Measurements from ENCODE around the gene TRPV5. TPM values are rescaled to one million over a fixed set of nuclear protein-coding genes. Genes with fewer than 3 reads are reported as not detected.

TRPV5 gene
- total and polyA plus RNA-seq, 2 experiments from 2014 or later = not detected

- no peaks in the 10 kb centered on the region for H3K9me3 ChIP-seq (ENCODE audit: low read depth)
- DNase-seq = no peak
- no peak overlapping the region for H3K4me2 ChIP-seq (ENCODE audit: unreplicated experiment)
- in situ Hi-C loops (cut with MboI) = no loop called here
- no peak overlapping the region for H2AFZ ChIP-seq
- no peak overlapping the region for H3K4me3 ChIP-seq
- H3K36me3 ChIP-seq (ENCODE audit: low read depth) = no peaks in the 10 kb centered on the region
- no peaks in the 10 kb centered on the region for H3K4me1 ChIP-seq (ENCODE audit: insufficient read depth)
- no peaks in the 10 kb centered on the region for H3F3A ChIP-seq (ENCODE audit: insufficient read depth)
- H3K27ac ChIP-seq = no peak overlapping the region
- no peaks in the 10 kb centered on the region for H4K20me1 ChIP-seq (ENCODE audit: insufficient read depth)
- H3K79me2 ChIP-seq (ENCODE audit: insufficient read depth) = no peaks in the 10 kb centered on the region
- no peak for TF ChIP-seq EZH2phosphoT487 (IDR thresholded peaks at IDR 0.05; ENCODE audit: insufficient read depth, low read depth)
- no peak for TF ChIP-seq EZH2 (IDR thresholded peaks at IDR 0.05; ENCODE audit: insufficient read depth, poor library complexity, severe bottlenecking)
- no peak overlapping the region for H3K9ac ChIP-seq
- H3K27me3 ChIP-seq (replicated peaks; ENCODE audit: insufficient read depth) = peaks cover 7% of the 10 kb centered on the region
- no peaks in the 10 kb centered on the region for H3K9me2 ChIP-seq (ENCODE audit: insufficient read depth)
- WGBS, 2 experiments (ENCODE audit: low coverage in 1 of 2, low lambda C conversion rate in 2 of 2, missing lambda C conversion rate in 2 of 2) = 18 to 26% methylated on average over 12 of the region's 12 CpGs
These were observed 39.2 kb downstream of the TRPV5 start for GRCh38 chr7:142894112-142894984.

DNA sequence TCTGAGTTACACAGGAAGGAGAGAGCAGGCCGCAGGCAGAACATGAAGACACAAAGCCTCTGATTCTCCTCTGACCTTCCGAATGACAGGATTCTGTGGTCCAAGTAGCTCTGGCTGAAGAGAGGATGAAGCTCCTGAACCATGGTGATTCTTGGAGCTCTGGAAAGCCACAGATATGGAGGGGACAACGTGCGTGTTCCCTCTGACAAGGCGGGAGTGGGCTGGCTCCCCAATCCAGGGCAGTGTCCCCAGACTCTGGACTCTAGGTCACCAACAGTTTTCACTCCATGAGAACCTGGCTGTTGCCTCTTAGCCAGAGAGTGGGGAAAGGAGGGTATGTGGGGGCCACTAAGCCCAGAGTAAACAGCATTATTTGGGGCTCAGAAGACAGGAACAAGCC lies 40.6 kb downstream of the TRPV5 start:
- 37 to 39% methylated on average over 5 of the region's 5 CpGs for WGBS, 2 experiments (ENCODE audit: low coverage in 1 of 2, low lambda C conversion rate in 2 of 2, missing lambda C conversion rate in 2 of 2)
- no peaks in the 10 kb centered on the region for H3K79me2 ChIP-seq (ENCODE audit: insufficient read depth)
- in situ Hi-C loops (cut with MboI) = no loop called here
- no peak for TF ChIP-seq EZH2 (IDR thresholded peaks at IDR 0.05; ENCODE audit: insufficient read depth, poor library complexity, severe bottlenecking)
- TF ChIP-seq EZH2phosphoT487 (IDR thresholded peaks at IDR 0.05; ENCODE audit: insufficient read depth, low read depth) = no peak
- H3F3A ChIP-seq (ENCODE audit: insufficient read depth) = no peaks in the 10 kb centered on the region
- no peak overlapping the region for H3K27ac ChIP-seq
- no peak for DNase-seq
- peaks cover 7% of the 10 kb centered on the region for H3K27me3 ChIP-seq (replicated peaks; ENCODE audit: insufficient read depth)
- no peaks in the 10 kb centered on the region for H3K36me3 ChIP-seq (ENCODE audit: low read depth)
- no peak overlapping the region for H3K9ac ChIP-seq
- H3K4me2 ChIP-seq (ENCODE audit: unreplicated experiment) = no peak overlapping the region
- H4K20me1 ChIP-seq (ENCODE audit: insufficient read depth) = no peaks in the 10 kb centered on the region
- H3K4me3 ChIP-seq = no peak overlapping the region
- H2AFZ ChIP-seq = no peak overlapping the region
- H3K4me1 ChIP-seq (ENCODE audit: insufficient read depth) = no peaks in the 10 kb centered on the region
- H3K9me2 ChIP-seq (ENCODE audit: insufficient read depth) = no peaks in the 10 kb centered on the region
- H3K9me3 ChIP-seq (ENCODE audit: low read depth) = no peaks in the 10 kb centered on the region

GRCh38 chr7:142891490-142892082 lies 42.0 kb downstream of the TRPV5 start:
- Histone ChIP-seq H3K9me3 (ENCODE audit: low read depth) (no peaks in the 10 kb centered on the region), H4K20me1 (ENCODE audit: insufficient read depth) (no peaks in the 10 kb centered on the region), H3K36me3 (ENCODE audit: low read depth) (no peaks in the 10 kb centered on the region), H3K4me2 (ENCODE audit: unreplicated experiment) (no peak overlapping the region), H3K27me3 (replicated peaks; ENCODE audit: insufficient read depth) (peaks cover 7% of the 10 kb centered on the region), H3K4me1 (ENCODE audit: insufficient read depth) (no peaks in the 10 kb centered on the region), H3K27ac (no peak overlapping the region), H3F3A (ENCODE audit: insufficient read depth) (no peaks in the 10 kb centered on the region), H3K4me3 (no peak overlapping the region), H2AFZ (no peak overlapping the region), H3K9me2 (ENCODE audit: insufficient read depth) (no peaks in the 10 kb centered on the region), H3K79me2 (ENCODE audit: insufficient read depth) (no peaks in the 10 kb centered on the region), H3K9ac (no peak overlapping the region)
- TF ChIP-seq EZH2 (IDR thresholded peaks at IDR 0.05; ENCODE audit: insufficient read depth, poor library complexity, severe bottlenecking) (no peak), EZH2phosphoT487 (IDR thresholded peaks at IDR 0.05; ENCODE audit: insufficient read depth, low read depth) (no peak)
- DNase-seq = no peak
- in situ Hi-C loops (cut with MboI) = no loop called here
- 61 to 63% methylated on average over 10 of the region's 10 CpGs for WGBS, 2 experiments (ENCODE audit: low coverage in 1 of 2, low lambda C conversion rate in 2 of 2, missing lambda C conversion rate in 2 of 2)

DNA sequence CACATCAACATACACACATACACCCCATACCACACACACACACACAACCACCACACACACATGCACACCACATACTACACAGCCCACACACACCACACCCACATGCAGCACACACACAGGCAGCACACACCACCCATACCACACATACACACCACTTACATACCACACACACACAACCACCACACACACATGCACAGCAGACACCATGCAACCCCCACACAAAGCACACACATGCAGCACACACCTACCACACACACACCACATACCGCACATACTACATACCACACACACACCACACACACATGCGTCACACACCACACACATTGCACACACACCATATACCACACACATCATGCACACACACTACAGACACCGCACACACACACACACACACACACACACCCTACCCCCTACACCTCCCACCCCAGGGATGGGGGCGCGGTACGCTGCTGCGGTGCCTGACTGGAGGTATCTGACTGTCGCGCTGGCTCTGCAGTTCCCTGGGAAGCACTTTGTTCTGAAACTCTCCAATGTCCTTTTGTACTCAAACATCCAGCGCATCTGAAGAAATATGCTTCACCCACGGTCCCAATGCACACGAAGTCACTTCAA lies 42.6 kb downstream of the TRPV5 start:
- H3K9me2 ChIP-seq (ENCODE audit: insufficient read depth) = no peaks in the 10 kb centered on the region
- TF ChIP-seq EZH2 (IDR thresholded peaks at IDR 0.05; ENCODE audit: insufficient read depth, poor library complexity, severe bottlenecking) (no peak), EZH2phosphoT487 (IDR thresholded peaks at IDR 0.05; ENCODE audit: insufficient read depth, low read depth) (no peak)
- no peaks in the 10 kb centered on the region for H3F3A ChIP-seq (ENCODE audit: insufficient read depth)
- peaks cover 7% of the 10 kb centered on the region for H3K27me3 ChIP-seq (replicated peaks; ENCODE audit: insufficient read depth)
- no peaks in the 10 kb centered on the region for H3K36me3 ChIP-seq (ENCODE audit: low read depth)
- H2AFZ ChIP-seq = no peak overlapping the region
- H4K20me1 ChIP-seq (ENCODE audit: insufficient read depth) = no peaks in the 10 kb centered on the region
- DNase-seq = no peak
- no peaks in the 10 kb centered on the region for H3K9me3 ChIP-seq (ENCODE audit: low read depth)
- H3K9ac ChIP-seq = no peak overlapping the region
- in situ Hi-C loops (cut with MboI) = no loop called here
- H3K4me2 ChIP-seq (ENCODE audit: unreplicated experiment) = no peak overlapping the region
- WGBS, 2 experiments (ENCODE audit: low coverage in 1 of 2, low lambda C conversion rate in 2 of 2, missing lambda C conversion rate in 2 of 2) = 65 to 67% methylated on average over 12 of the region's 12 CpGs
- no peaks in the 10 kb centered on the region for H3K4me1 ChIP-seq (ENCODE audit: insufficient read depth)
- H3K27ac ChIP-seq = no peak overlapping the region
- H3K4me3 ChIP-seq = no peak overlapping the region
- H3K79me2 ChIP-seq (ENCODE audit: insufficient read depth) = no peaks in the 10 kb centered on the region
